Smooth muscle cell (in vitro differentiated cells): ENCODE data around the gene FBXL12. TPM values are rescaled to one million over a fixed set of nuclear protein-coding genes. Genes with fewer than 3 reads are reported as not detected.

Source experiments
- DNase-seq: peaks from one replicate; lab custom pipeline; 2025; ENCODE audit not compliant: unreplicated experiment; lab: John Stamatoyannopoulos, UW
- H2AFZ ChIP-seq: fragments of 200-600 bp; sonication (generic); 2 replicates; pipeline ENCODE4 v1.6.0; 2016; ENCODE audit warnings: antibody characterized with exemption, low read depth, mild to moderate bottlenecking
- H3F3A ChIP-seq: fragments of 200-600 bp; sonication (generic); 2 replicates; pipeline ENCODE4 v1.6.0; 2017; ENCODE audit warnings: antibody characterized with exemption, low read depth
- H3K27ac ChIP-seq: fragments of 200-600 bp; sonication (generic); 2 replicates; pipeline ENCODE4 v1.5.1; 2016; ENCODE audit warnings: low read depth, mild to moderate bottlenecking
- H3K27me3 ChIP-seq: fragments of 200-600 bp; sonication (generic); 2 replicates; pipeline ENCODE4 v1.6.1; 2016; ENCODE audit warnings: low read depth, mild to moderate bottlenecking
- H3K36me3 ChIP-seq: fragments of 200-600 bp; sonication (generic); 2 replicates; pipeline ENCODE4 v1.5.1; 2016; ENCODE audit warnings: low read depth
- H3K4me1 ChIP-seq: fragments of 200-600 bp; sonication (generic); 2 replicates; pipeline ENCODE4 v1.5.1; 2016; ENCODE audit warnings: low read depth
- H3K4me2 ChIP-seq: fragments of 200-600 bp; sonication (generic); 2 replicates; pipeline ENCODE4 v1.6.0; 2016; ENCODE audit warnings: mild to moderate bottlenecking
- H3K4me3 ChIP-seq: fragments of 200-600 bp; sonication (generic); 2 replicates; pipeline ENCODE4 v1.5.1; 2016; ENCODE audit warnings: mild to moderate bottlenecking
- H3K79me2 ChIP-seq: fragments of 200-600 bp; sonication (generic); 2 replicates; pipeline ENCODE4 v1.6.0; 2016; ENCODE audit warnings: low read depth, mild to moderate bottlenecking
- H3K9ac ChIP-seq: fragments of 200-600 bp; sonication (generic); 2 replicates; pipeline ENCODE4 v1.6.0; 2016; ENCODE audit warnings: low read depth
- H3K9me3 ChIP-seq: fragments of 200-600 bp; sonication (generic); replicated peaks from 2 replicates; pipeline ENCODE4 v1.5.1; 2016; ENCODE audit warnings: low read depth
- H4K20me1 ChIP-seq: fragments of 200-600 bp; sonication (generic); 2 replicates; pipeline ENCODE4 v1.6.0; 2016; ENCODE audit warnings: low read depth
- CTCF ChIP-seq: fragments of 200-600 bp; sonication (generic); IDR thresholded peaks from 2 replicates; pipeline ENCODE4 v1.5.1; 2017; ENCODE audit warnings: borderline replicate concordance, mild to moderate bottlenecking, antibody characterized with exemption; ENCODE audit not compliant: insufficient read depth, poor library complexity, severe bottlenecking
- WGBS: methylation state at CpG from one replicate; pipeline ENCODE4 v1.1.7; 2016; ENCODE audit warnings: low lambda C conversion rate; 5-methylcytosine and 5-hydroxymethylcytosine counted together
- polyA plus RNA-seq: library from polyadenylated mRNA; unstranded; fragments of >200 nt; fragmentation: Nextera tagmentation; extraction: Ambion mirVana; gene quantifications from 2 replicates; pipeline ENCODE4 v1.2.1, GENCODE V29; 2016
- total RNA-seq: library from RNA; depleted of rRNA; stranded (reverse); fragments of >200 nt; gene quantifications from 2 replicates; pipeline ENCODE4 v1.2.3, GENCODE V29; 2014

FBXL12 gene
- total and polyA plus RNA-seq, 2 experiments from 2014 or later, result 38.2 to 62.5 TPM

DNA sequence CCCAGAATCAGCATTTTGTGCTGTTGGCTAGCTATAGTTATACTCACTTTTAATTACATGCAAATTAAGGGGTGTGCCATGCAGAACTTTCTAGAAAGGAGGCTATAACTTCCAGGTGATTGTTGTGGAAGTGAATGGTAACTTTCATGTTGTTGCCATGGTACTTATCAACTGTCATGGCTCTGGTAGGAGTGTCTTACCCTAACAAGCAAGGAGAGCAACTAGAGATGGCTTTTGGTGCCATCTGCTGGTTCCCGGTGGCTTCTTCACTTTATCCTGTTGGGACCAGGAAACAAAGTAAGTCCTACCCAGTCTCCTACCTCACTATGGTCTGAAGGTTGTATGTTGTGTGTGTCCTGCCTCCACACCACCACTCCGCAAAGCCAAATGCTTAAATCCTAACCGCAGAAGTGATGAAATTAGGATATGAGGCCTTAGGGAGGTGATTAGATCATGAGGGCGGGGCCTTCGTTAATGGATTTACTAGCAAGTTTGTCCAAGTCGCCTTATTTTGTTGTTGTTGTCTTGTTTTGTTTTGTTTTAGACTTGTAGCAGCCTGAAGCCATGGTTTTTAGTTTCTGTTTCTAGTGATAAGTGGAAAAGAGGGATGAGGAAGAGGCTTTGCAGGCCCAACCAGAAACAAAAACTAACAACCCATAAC, 22.6 kb downstream of the FBXL12 start:
- H4K20me1 ChIP-seq, result no peaks in the 10 kb centered on the region
- H3K79me2 ChIP-seq, result no peaks in the 10 kb centered on the region
- no peak overlapping the region for H3K9ac ChIP-seq
- TF ChIP-seq CTCF, result peak; percentile 79
- peak overlapping the region; percentile 42 for H3K27ac ChIP-seq
- no peak overlapping the region for H3K4me3 ChIP-seq
- WGBS, result 50% methylated on average over 6 of the region's 6 CpGs
- no peaks in the 10 kb centered on the region for H3K27me3 ChIP-seq
- no peak overlapping the region for H3K4me2 ChIP-seq
- H3K36me3 ChIP-seq, result no peaks in the 10 kb centered on the region
- peaks cover under 1% of the 10 kb centered on the region for H3F3A ChIP-seq
- peaks cover 2% of the 10 kb centered on the region for H3K4me1 ChIP-seq
- DNase-seq, result peak; percentile 10
- H3K9me3 ChIP-seq, result no peaks in the 10 kb centered on the region
- H2AFZ ChIP-seq, result no peak overlapping the region

DNA sequence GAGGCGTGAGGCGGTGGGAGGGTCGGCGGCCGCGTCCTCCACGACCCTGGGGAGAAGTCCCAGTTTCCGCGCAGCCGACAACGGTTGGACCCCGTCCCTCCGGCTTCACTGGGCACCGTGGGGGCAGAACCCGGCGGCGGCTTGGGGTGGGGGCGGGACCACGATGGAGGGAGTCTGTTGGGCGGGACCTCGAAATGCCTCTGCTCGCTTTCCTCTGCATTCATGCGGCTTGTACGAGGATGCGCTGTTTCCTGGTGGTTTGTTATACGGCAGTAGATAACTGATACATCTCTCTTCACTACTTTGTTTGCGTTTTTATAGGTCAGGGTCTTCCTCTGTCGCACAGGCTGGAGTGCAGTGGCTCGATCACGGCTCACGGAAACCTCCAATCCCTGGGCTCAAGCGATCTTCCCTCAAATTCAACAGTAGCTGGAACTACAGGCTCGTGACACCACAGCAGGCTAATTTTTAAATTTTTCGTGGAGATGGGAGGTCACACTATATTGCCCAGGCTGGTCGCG, 25.7 kb downstream of the FBXL12 start:
- WGBS, result 19% methylated on average over 36 of the region's 36 CpGs

DNA sequence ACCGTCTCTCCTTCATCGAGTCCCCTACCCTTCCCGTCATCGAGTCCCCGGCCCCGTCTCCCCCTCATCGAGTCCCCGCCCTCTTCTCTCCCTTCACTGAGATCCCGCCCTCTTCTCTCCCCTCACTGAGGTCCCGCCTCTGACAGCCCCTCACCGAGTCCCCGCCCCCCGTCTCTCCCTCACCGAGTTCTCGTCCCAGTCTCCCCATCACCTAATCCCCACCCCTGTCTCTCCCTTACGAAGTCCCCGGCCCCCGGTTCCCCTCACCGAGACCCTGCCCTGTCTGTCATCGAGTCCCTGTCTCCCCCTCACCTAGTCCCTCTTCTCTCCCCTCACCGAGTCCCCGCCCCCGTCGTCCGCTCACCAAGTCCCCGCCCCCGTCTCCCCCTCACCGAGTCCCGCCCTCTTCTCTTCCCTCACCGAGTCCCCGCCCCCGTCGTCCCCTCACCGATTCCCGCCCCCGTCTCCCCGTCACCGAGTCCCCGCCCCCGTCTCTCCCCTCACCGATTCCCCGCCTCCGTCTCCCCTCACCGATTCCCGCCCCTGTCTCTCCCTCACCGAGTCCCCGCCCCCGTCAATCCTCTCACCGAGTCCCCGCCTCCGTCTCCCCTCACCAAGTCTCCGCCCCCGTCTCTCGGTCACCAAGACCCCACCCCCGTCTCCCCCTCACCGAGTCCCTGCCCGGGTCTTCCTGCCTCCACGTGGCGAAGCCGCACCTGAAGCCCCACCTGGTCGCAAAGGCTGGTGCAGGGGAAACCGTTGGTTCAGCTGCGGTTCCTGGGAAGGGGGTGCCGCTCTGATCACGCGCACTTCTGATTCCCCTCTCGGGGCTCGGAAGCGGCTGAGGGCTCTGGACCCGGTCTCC, 26.4 kb downstream of the FBXL12 start:
- Histone ChIP-seq H3K9me3 (no peaks in the 10 kb centered on the region), H3K27ac (peak overlapping the region; percentile 91), H3K4me1 (peaks cover 13% of the 10 kb centered on the region), H3K9ac (peak overlapping the region; percentile 85), H3K79me2 (no peaks in the 10 kb centered on the region), H3F3A (peaks cover 34% of the 10 kb centered on the region), H2AFZ (peak overlapping the region; percentile 96), H4K20me1 (no peaks in the 10 kb centered on the region), H3K4me3 (peak overlapping the region; percentile 88), H3K27me3 (no peaks in the 10 kb centered on the region), H3K36me3 (no peaks in the 10 kb centered on the region), H3K4me2 (peak overlapping the region; percentile 92)
- DNase-seq, result peak; percentile 99
- TF ChIP-seq CTCF, result no peak
- WGBS, result under 1% methylated on average over 26 of the region's 70 CpGs

More for the DNA sequence above, 25.7 kb downstream of the FBXL12 start:
- Histone ChIP-seq H3K27ac (peak overlapping the region; percentile 91), H3K79me2 (no peaks in the 10 kb centered on the region), H2AFZ (peak overlapping the region; percentile 96), H3F3A (peaks cover 27% of the 10 kb centered on the region), H3K4me2 (peak overlapping the region; percentile 92), H3K9ac (peak overlapping the region; percentile 85), H3K9me3 (no peaks in the 10 kb centered on the region), H3K36me3 (no peaks in the 10 kb centered on the region), H3K4me3 (peak overlapping the region; percentile 88), H3K4me1 (peaks cover 13% of the 10 kb centered on the region), H3K27me3 (no peaks in the 10 kb centered on the region), H4K20me1 (no peaks in the 10 kb centered on the region)
- DNase-seq, result peak; percentile 83
- TF ChIP-seq CTCF, result no peak
